BE2C (cell line): ENCODE measurements around the gene MYO18B.
A peak's percentile ranks its signal among the peaks of the same experiment; 100 is the strongest.

Experiments
- DNase-seq: peaks from one replicate; pipeline ENCODE4 v3.0.0-alpha.2; 2020
- H3K27me3 ChIP-seq: fragments of 250-450 bp; sonication (Bioruptor Pico); 2 replicates; pipeline ENCODE4 v1.5.1; 2020; ENCODE audit warnings: mild to moderate bottlenecking
- H3K36me3 ChIP-seq: fragments of 250-450 bp; sonication (Bioruptor Pico); 2 replicates; pipeline ENCODE4 v1.5.1; 2020; ENCODE audit warnings: mild to moderate bottlenecking
- H3K4me1 ChIP-seq: fragments of 250-450 bp; sonication (Bioruptor Pico); 2 replicates; pipeline ENCODE4 v1.5.1; 2020
- H3K4me3 ChIP-seq: 2 replicates; pipeline ENCODE4 v1.5.1; 2011; ENCODE audit warnings: low read depth, low read length
- H3K9me3 ChIP-seq: fragments of 250-450 bp; sonication (Bioruptor Pico); 2 replicates; pipeline ENCODE4 v1.5.1; 2020
- TF ChIP-seq, protein P1 (sequence below): IDR thresholded peaks from 2 replicates; pipeline ENCODE4 v1.5.1; 2012; ENCODE audit warnings: mild to moderate bottlenecking, low read depth, low read length

MYO18B gene

DNA sequence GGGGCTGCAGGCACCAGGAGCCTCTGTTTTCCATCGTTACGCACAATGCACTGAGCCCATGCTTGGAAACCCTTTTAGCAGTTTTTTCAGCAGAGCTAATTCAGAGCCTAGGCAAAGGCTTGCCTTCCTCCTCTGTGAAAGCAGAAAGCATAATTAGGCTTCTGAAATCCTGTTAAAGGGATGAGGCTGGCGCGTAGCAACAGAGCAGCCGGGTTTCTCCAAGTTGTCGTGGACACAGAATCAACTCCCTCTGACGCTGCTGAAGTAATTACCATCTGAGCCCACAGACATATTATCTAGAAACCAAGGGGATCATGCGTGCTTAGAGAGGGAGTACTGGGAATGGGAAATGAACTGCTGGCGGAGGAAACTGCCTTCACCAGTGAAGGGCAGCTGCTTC is 85.4 kb downstream of the MYO18B start:
- DNase-seq, result no peak
- TF ChIP-seq, protein P1, sequence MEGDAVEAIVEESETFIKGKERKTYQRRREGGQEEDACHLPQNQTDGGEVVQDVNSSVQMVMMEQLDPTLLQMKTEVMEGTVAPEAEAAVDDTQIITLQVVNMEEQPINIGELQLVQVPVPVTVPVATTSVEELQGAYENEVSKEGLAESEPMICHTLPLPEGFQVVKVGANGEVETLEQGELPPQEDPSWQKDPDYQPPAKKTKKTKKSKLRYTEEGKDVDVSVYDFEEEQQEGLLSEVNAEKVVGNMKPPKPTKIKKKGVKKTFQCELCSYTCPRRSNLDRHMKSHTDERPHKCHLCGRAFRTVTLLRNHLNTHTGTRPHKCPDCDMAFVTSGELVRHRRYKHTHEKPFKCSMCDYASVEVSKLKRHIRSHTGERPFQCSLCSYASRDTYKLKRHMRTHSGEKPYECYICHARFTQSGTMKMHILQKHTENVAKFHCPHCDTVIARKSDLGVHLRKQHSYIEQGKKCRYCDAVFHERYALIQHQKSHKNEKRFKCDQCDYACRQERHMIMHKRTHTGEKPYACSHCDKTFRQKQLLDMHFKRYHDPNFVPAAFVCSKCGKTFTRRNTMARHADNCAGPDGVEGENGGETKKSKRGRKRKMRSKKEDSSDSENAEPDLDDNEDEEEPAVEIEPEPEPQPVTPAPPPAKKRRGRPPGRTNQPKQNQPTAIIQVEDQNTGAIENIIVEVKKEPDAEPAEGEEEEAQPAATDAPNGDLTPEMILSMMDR, result no peak

DNA sequence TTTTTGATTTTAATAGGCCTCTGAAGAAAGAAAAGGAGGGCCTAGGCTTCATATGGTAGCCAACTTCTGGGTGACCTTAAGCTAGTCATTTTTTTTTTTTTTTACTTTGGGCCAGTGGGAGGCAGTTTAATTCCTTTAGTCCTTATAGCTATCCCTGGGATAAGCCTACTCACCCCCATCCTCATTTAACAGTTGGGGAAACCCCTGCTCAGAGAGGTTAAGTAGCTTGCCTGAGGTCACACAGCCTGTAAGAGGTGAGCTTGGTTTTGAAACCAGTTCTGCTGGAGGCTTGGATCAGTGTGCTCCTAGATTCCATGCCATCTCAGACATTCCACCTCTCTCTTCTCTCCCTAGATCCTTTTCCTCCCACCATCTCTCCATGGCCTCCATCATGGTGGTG is 86.4 kb downstream of the MYO18B start:
- H3K36me3 ChIP-seq, result no peaks in the 10 kb centered on the region
- DNase-seq, result no peak

More for the DNA sequence above, 85.4 kb downstream of the MYO18B start:
- no peaks in the 10 kb centered on the region for H3K36me3 ChIP-seq
- H3K4me1 ChIP-seq, result no peaks in the 10 kb centered on the region; the same call in 1 of the 2 replicates
- no peaks in the 10 kb centered on the region for H3K9me3 ChIP-seq
- H3K4me3 ChIP-seq, result no peak overlapping the region
- no peaks in the 10 kb centered on the region for H3K27me3 ChIP-seq

DNA sequence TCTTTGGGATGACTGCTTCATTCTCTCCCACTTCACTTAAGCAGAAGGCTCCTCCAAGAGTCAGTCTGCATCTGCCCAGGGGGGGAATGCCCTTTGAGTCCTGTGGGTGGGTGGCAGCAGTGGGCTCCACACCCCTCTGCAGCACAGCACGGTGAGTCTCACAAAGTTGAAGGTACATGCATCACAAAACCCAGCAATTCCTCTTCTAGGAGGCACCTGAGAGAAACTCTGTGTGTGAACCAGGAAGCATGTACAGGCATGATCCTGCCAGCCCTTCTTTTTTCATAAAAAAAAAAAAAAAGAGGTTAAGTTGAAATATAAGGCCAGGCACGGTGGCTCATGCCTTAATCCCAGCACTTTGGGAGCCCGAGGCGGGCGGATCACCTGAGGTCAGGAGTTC is 87.2 kb downstream of the MYO18B start:
- no peaks in the 10 kb centered on the region for H3K4me1 ChIP-seq
- TF ChIP-seq, protein P1, result no peak
- H3K36me3 ChIP-seq, result no peaks in the 10 kb centered on the region
- H3K9me3 ChIP-seq, result no peaks in the 10 kb centered on the region
- H3K4me3 ChIP-seq, result no peak overlapping the region
- no peaks in the 10 kb centered on the region for H3K27me3 ChIP-seq
- no peak for DNase-seq

More for the DNA sequence above, 86.4 kb downstream of the MYO18B start:
- TF ChIP-seq, protein P1, result no peak
- no peak overlapping the region for H3K4me3 ChIP-seq
- H3K4me1 ChIP-seq, result no peaks in the 10 kb centered on the region
- no peaks in the 10 kb centered on the region for H3K9me3 ChIP-seq
- no peaks in the 10 kb centered on the region for H3K27me3 ChIP-seq

DNA sequence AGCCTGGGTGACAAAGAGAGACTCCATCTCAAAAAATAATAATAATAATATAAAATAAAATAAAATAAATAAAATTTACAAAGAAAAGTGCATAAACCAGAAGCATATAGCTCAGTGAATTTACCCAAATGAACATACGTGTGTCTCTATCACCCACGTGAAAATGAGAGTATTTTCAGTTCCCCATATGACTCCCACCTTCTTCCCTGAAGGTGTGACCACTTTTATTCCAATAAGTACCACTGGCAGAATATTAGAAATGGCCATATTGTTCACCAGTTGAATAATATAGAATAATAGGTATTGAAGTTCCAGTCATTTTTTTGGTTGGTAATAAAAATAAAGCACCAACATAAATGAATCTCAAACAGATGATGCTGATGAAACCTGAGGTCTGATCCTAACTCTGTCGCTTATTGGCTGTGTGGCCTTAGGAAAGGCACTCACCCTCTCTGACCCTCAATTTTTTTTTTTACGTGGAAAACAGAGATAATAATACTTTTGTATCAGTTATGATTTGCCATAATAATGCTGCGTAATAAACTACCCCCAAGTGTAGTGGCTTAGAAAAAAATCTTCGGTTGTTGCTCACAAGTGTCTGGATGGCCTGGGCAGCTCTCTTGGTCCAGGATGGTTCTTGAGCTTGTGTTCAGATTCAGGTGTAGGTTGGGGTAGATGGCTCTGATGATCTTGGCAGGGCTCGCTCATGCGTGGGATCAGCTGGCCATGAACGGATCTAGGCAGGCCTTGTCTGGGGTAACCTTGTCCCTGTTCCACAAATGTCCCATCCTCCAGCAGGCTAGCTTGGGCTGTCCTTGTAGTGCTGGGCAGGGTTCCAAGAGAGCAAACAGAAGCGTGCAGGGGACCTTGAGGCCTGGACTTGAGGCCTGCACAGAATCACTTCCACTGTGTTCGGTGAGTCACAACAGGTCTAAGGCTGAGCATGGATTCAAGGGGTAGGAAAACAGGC is 88.1 kb downstream of the MYO18B start:
- TF ChIP-seq, protein P1, result no peak
- no peaks in the 10 kb centered on the region for H3K36me3 ChIP-seq
- H3K4me1 ChIP-seq, result no peaks in the 10 kb centered on the region
- DNase-seq, result peak; percentile 73
- no peaks in the 10 kb centered on the region for H3K27me3 ChIP-seq
- H3K4me3 ChIP-seq, result no peak overlapping the region
- H3K9me3 ChIP-seq, result no peaks in the 10 kb centered on the region

DNA sequence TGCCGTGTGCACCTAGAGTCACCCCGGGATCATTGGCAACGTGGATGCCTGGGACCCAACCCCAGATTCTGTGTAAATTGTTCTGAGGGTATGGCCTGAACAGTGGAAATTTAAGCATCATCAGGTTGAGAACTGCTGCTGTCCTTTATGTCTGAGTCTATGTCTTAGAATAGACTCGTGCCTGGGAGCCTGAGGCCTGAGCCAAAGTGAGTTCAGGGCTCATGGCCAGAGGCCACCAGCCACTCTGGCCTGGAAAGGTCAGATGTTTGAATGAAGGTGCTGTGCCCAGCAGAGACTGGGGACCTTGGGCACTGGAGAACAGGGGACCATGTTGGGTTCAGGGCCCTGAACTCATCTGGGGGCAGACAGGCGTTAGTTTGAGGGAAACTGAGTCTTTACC is 91.1 kb downstream of the MYO18B start:
- Histone ChIP-seq H3K27me3 (no peaks in the 10 kb centered on the region), H3K9me3 (no peaks in the 10 kb centered on the region)
- TF ChIP-seq, protein P1, result no peak

DNA sequence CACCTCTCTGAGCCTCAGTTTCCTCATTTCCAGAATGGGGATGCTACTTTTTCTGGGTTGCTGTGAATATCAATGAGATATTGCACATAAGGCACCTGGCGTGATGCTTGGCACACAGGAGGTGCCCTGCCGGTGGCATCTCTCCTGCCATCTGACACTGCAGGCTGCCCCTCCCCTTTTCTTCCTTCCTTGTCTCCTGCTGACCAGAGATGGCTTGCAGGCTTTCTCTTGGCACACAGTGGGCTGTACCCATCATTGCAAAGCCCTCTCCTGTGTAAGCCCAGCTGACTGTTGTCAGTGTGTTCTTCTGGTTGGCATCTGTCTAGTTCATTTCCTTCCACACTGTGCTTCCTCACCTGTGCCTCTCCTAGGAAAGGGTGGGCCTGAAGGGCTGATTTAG is 91.7 kb downstream of the MYO18B start:
- Histone ChIP-seq H3K4me1 (no peaks in the 10 kb centered on the region), H3K4me3 (no peak overlapping the region), H3K36me3 (no peaks in the 10 kb centered on the region), H3K9me3 (no peaks in the 10 kb centered on the region), H3K27me3 (no peaks in the 10 kb centered on the region)
- no peak for DNase-seq
- TF ChIP-seq, protein P1, result no peak

More for the DNA sequence above, 91.1 kb downstream of the MYO18B start:
- no peak for DNase-seq
- Histone ChIP-seq H3K4me1 (no peaks in the 10 kb centered on the region), H3K4me3 (no peak overlapping the region), H3K36me3 (no peaks in the 10 kb centered on the region)
